ENCODE measurements around the gene GCFC2. TPM values are rescaled to one million over a fixed set of nuclear protein-coding genes. Genes with fewer than 3 reads are reported as not detected.
"Not testable (repeated sequence)": the region's sequence is repeated elsewhere in the genome, so short reads cannot be mapped to it uniquely, and the experiment has no call there.

The GCFC2 gene
- total and polyA plus RNA-seq, 2 donors from 2014 or later: 26.7 to 27.3 TPM

DNA sequence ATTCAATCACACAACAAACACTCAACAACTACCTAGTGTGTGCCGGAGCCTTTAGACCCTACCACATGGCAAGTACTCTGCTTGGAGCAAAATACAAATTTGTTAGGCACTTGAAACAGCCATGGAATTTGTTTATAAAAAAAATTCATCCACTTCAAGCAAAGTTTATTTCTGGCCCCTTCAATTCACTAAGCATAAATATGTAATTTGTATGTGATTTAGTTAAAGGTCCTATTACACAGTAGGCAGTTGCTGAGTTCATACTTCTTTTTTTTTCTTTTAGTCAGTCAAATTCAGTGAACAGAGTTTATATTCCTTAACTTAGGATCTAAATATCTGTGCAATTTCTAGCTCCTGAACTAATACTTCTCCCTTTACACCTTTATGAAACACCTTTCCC is 22.5 kb downstream of the GCFC2 start:
- intact Hi-C loops (cut with DNase I): no loop called here
- H3K27ac ChIP-seq (ENCODE audit: low read depth in 2 of 2, low read length in 2 of 2): no peak overlapping the region
- H3K27me3 ChIP-seq (ENCODE audit: control insufficient read depth, insufficient read depth, low read length): no peaks in the 10 kb centered on the region
- no peak overlapping the region for H3K9ac ChIP-seq (ENCODE audit: low read length in 3 of 3)
- TF ChIP-seq CTCF (IDR thresholded peaks at IDR 0.05; ENCODE audit: borderline replicate concordance, extremely low read depth, insufficient read depth): no peak
- DNase-seq (no peak), FAIRE-seq (no peak)
- no peaks in the 10 kb centered on the region for H3K9me3 ChIP-seq (ENCODE audit: control insufficient read depth in 2 of 3, insufficient read depth in 1 of 3, low read length in 3 of 3)
- H3K4me1 ChIP-seq (ENCODE audit: control insufficient read depth in 2 of 3, insufficient read depth in 2 of 3, low read depth in 1 of 3, low read length in 3 of 3): no peaks in the 10 kb centered on the region
- no peak overlapping the region for H3K4me3 ChIP-seq (ENCODE audit: low read length in 3 of 3)
- peaks cover 3 to 34% (median 9%) of the 10 kb centered on the region in 3 donors for H3K36me3 ChIP-seq (ENCODE audit: control insufficient read depth in 2 of 3, insufficient read depth in 3 of 3, low read length in 3 of 3)

- H3K4me1 ChIP-seq (ENCODE audit: control insufficient read depth in 2 of 3, insufficient read depth in 2 of 3, low read depth in 1 of 3, low read length in 3 of 3); H3K4me3 ChIP-seq (ENCODE audit: low read length in 3 of 3); H3K9ac ChIP-seq (ENCODE audit: low read length in 3 of 3); H3K9me3 ChIP-seq (ENCODE audit: control insufficient read depth in 2 of 3, insufficient read depth in 1 of 3, low read length in 3 of 3); DNase-seq; H3K27me3 ChIP-seq (ENCODE audit: control insufficient read depth, insufficient read depth, low read length); intact Hi-C loops (cut with DNase I); H3K27ac ChIP-seq (ENCODE audit: low read depth in 2 of 2, low read length in 2 of 2); FAIRE-seq: not testable (repeated sequence)
- H3K36me3 ChIP-seq (ENCODE audit: control insufficient read depth in 2 of 3, insufficient read depth in 3 of 3, low read length in 3 of 3): peaks cover 4 to 10% (median 9%) of the 10 kb centered on the region in 3 donors
These were observed 27.3 kb downstream of the GCFC2 start for GRCh38 chr2:75683430-75683829.

DNA sequence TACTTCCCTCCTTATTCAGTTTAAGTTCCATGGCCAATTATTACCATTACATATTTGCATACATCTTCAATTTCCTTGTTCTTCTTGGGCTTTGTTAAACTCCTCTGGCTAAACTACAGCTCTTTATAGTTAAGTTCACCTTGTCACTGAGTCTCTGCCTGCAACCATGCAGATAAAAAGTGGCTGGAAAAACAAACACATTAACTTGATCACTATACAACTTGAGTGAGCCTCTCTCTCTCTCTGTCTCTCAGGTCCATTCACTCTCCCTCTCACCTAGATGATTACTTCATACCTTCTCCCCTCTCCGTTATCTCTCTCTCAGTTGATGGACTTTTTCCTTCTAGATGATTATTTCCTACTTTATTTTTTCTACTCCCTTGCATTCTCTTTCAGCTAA is 30.3 kb downstream of the GCFC2 start:
- Histone ChIP-seq H3K36me3 (ENCODE audit: control insufficient read depth in 2 of 3, insufficient read depth in 3 of 3, low read length in 3 of 3) (peaks cover 0 to 6% (median 3%) of the 10 kb centered on the region in 3 donors), H3K27ac (ENCODE audit: low read depth in 2 of 2, low read length in 2 of 2) (no peak overlapping the region), H3K4me1 (ENCODE audit: control insufficient read depth in 2 of 3, insufficient read depth in 2 of 3, low read depth in 1 of 3, low read length in 3 of 3) (peaks cover 0 to 2% (median 0%) of the 10 kb centered on the region in 3 donors), H3K9me3 (ENCODE audit: control insufficient read depth in 2 of 3, insufficient read depth in 1 of 3, low read length in 3 of 3) (no peaks in the 10 kb centered on the region), H3K4me3 (ENCODE audit: low read length in 3 of 3) (no peak overlapping the region), H3K27me3 (ENCODE audit: control insufficient read depth, insufficient read depth, low read length) (no peaks in the 10 kb centered on the region), H3K9ac (ENCODE audit: low read length in 3 of 3) (no peak overlapping the region)
- intact Hi-C loops (cut with DNase I): no loop called here
- FAIRE-seq (no peak), DNase-seq (no peak)
- TF ChIP-seq CTCF (IDR thresholded peaks at IDR 0.05; ENCODE audit: borderline replicate concordance, extremely low read depth, insufficient read depth): no peak

GRCh38 chr2:75679556-75679955 is 31.2 kb downstream of the GCFC2 start:
- no peak for DNase-seq
- H3K4me1 ChIP-seq (ENCODE audit: control insufficient read depth in 2 of 3, insufficient read depth in 2 of 3, low read depth in 1 of 3, low read length in 3 of 3): peaks cover 0 to 2% (median 0%) of the 10 kb centered on the region in 3 donors
- intact Hi-C loops (cut with DNase I): no loop called here
- no peak for FAIRE-seq
- H3K4me3 ChIP-seq (ENCODE audit: low read length in 3 of 3): no peak overlapping the region
- TF ChIP-seq CTCF (IDR thresholded peaks at IDR 0.05; ENCODE audit: borderline replicate concordance, extremely low read depth, insufficient read depth): no peak
- no peaks in the 10 kb centered on the region for H3K9me3 ChIP-seq (ENCODE audit: control insufficient read depth in 2 of 3, insufficient read depth in 1 of 3, low read length in 3 of 3)
- no peaks in the 10 kb centered on the region for H3K27me3 ChIP-seq (ENCODE audit: control insufficient read depth, insufficient read depth, low read length)
- H3K9ac ChIP-seq (ENCODE audit: low read length in 3 of 3): no peak overlapping the region
- H3K36me3 ChIP-seq (ENCODE audit: control insufficient read depth in 2 of 3, insufficient read depth in 3 of 3, low read length in 3 of 3): peaks cover 0 to 6% (median 3%) of the 10 kb centered on the region in 3 donors
- H3K27ac ChIP-seq (ENCODE audit: low read depth in 2 of 2, low read length in 2 of 2): no peak overlapping the region

Data from kidney (tissue), 14 donors.